ENCODE results near the gene RLIM.

GRCh38 chrX:74613370-74614092 lies 893 bp downstream of the RLIM start:
- TF ChIP-seq CTCF (IDR thresholded peaks at IDR 0.05) (no peak), POLR2A (IDR thresholded peaks at IDR 0.05) (no peak)
